Endodermal cell (in vitro differentiated cells): ENCODE measurements around the gene KAZN. TPM values are rescaled to one million over a fixed set of nuclear protein-coding genes. Genes with fewer than 3 reads are reported as not detected.
A peak's percentile ranks its signal among the peaks of the same experiment; 100 is the strongest.

ENCODE experiments used
- DNase-seq: peaks from one replicate; pipeline ENCODE4 v3.0.0-alpha.2; 2017
- H3K27ac ChIP-seq: 2 replicates; pipeline ENCODE4 v1.5.1; 2013; ENCODE audit warnings: mild to moderate bottlenecking, low read depth, low read length, moderate library complexity
- H3K27me3 ChIP-seq: 2 replicates; pipeline ENCODE4 v1.6.1; 2013; ENCODE audit warnings: mild to moderate bottlenecking, low read length, moderate library complexity; ENCODE audit not compliant: insufficient read depth, control insufficient read depth, poor library complexity, severe bottlenecking
- H3K36me3 ChIP-seq: 2 replicates; pipeline ENCODE4 v1.7.0; 2013; ENCODE audit warnings: mild to moderate bottlenecking, low read length, moderate library complexity; ENCODE audit not compliant: control insufficient read depth, insufficient read depth
- H3K4me1 ChIP-seq: one replicate; pipeline ENCODE4 v1.7.0; 2013; ENCODE audit warnings: low read length; ENCODE audit not compliant: control insufficient read depth, insufficient read depth
- H3K4me3 ChIP-seq: 2 replicates; pipeline ENCODE4 v1.5.1; 2013; ENCODE audit warnings: mild to moderate bottlenecking, low read length, moderate library complexity
- H3K9ac ChIP-seq: 2 replicates; pipeline ENCODE4 v1.6.1; 2013; ENCODE audit warnings: mild to moderate bottlenecking, low read length, moderate library complexity; ENCODE audit not compliant: poor library complexity, severe bottlenecking; ENCODE audit errors: extremely low read depth
- H3K9me3 ChIP-seq: 2 replicates; pipeline ENCODE4 v1.6.1; 2013; ENCODE audit warnings: mild to moderate bottlenecking, low read length, moderate library complexity; ENCODE audit not compliant: control insufficient read depth
- H3K27ac Mint-ChIP-seq: 2 replicates; pipeline ENCODE4 v1.8.0; 2020; ENCODE audit warnings: mixed read lengths
- H3K27me3 Mint-ChIP-seq: 2 replicates; pipeline ENCODE4 v1.8.0; 2021; ENCODE audit warnings: mild to moderate bottlenecking, mixed read lengths; ENCODE audit not compliant: insufficient read depth
- H3K36me3 Mint-ChIP-seq: 2 replicates; pipeline ENCODE4 v1.8.0; 2020; ENCODE audit warnings: low read depth, mixed read lengths
- H3K4me1 Mint-ChIP-seq: 2 replicates; pipeline ENCODE4 v1.8.0; 2020; ENCODE audit warnings: mixed read lengths
- H3K4me3 Mint-ChIP-seq: 2 replicates; pipeline ENCODE4 v1.8.0; 2020; ENCODE audit warnings: mild to moderate bottlenecking, moderate library complexity, mixed read lengths
- H3K9me3 Mint-ChIP-seq: 2 replicates; pipeline ENCODE4 v1.8.0; 2020; ENCODE audit warnings: mild to moderate bottlenecking, mixed read lengths
- WGBS, 2 experiments: methylation state at CpG; one replicate each; pipeline versions ENCODE4 v1.1.5 to v1.1.7; 2013; ENCODE audit warnings: missing lambda C conversion rate in 2 of 2, mixed read lengths in 1 of 2; ENCODE audit not compliant: insufficient coverage in 1 of 2, insufficient read length in 1 of 2; 5-methylcytosine and 5-hydroxymethylcytosine counted together
- total RNA-seq, 2 donors: library from RNA; stranded (reverse); fragmentation: NEBNext Ultra II Directional in 1 of 2; extraction: Animal tissue kit (Norgen Biotek cat#: 25700) in 1 of 2; gene quantifications; 2 replicates in 1 of 2; 3 replicates in 1 of 2; pipeline ENCODE4 v1.2.1, GENCODE V29; 2021
- TF ChIP-seq, protein P1 (sequence below): fragments of 200-600 bp; sonication (generic); conservative IDR thresholded peaks from 2 replicates; pipeline ENCODE4 v1.5.0; 2021; ENCODE audit warnings: antibody characterized with exemption, mild to moderate bottlenecking

The KAZN gene
- total RNA-seq, 2 donors from 2014 or later = 12.4 to 13.9 TPM

- TF ChIP-seq, protein P1, sequence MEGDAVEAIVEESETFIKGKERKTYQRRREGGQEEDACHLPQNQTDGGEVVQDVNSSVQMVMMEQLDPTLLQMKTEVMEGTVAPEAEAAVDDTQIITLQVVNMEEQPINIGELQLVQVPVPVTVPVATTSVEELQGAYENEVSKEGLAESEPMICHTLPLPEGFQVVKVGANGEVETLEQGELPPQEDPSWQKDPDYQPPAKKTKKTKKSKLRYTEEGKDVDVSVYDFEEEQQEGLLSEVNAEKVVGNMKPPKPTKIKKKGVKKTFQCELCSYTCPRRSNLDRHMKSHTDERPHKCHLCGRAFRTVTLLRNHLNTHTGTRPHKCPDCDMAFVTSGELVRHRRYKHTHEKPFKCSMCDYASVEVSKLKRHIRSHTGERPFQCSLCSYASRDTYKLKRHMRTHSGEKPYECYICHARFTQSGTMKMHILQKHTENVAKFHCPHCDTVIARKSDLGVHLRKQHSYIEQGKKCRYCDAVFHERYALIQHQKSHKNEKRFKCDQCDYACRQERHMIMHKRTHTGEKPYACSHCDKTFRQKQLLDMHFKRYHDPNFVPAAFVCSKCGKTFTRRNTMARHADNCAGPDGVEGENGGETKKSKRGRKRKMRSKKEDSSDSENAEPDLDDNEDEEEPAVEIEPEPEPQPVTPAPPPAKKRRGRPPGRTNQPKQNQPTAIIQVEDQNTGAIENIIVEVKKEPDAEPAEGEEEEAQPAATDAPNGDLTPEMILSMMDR = no peak
- Histone ChIP-seq H3K9me3 (no peaks in the 10 kb centered on the region), H3K36me3 (no peaks in the 10 kb centered on the region), H3K9ac (no peak overlapping the region), H3K4me3 (peak overlapping the region; percentile 11), H3K27ac (no peak overlapping the region), H3K27me3 (no peaks in the 10 kb centered on the region), H3K4me1 (peaks cover 15% of the 10 kb centered on the region)
- no peaks in the 10 kb centered on the region for H3K9me3 Mint-ChIP-seq
- H3K4me3 Mint-ChIP-seq = no peak overlapping the region
- WGBS, 2 experiments = 94 to 96% methylated on average over 6 of the region's 6 CpGs
- H3K4me1 Mint-ChIP-seq = peaks cover 74% of the 10 kb centered on the region
- H3K36me3 Mint-ChIP-seq = no peaks in the 10 kb centered on the region
- no peak overlapping the region for H3K27ac Mint-ChIP-seq
- H3K27me3 Mint-ChIP-seq = no peaks in the 10 kb centered on the region
- no peak for DNase-seq
Measured at GRCh38 chr1:14768582-14769304, 170.3 kb downstream of the KAZN start.

GRCh38 chr1:14769486-14770274, 171.2 kb downstream of the KAZN start:
- no peaks in the 10 kb centered on the region for H3K36me3 ChIP-seq
- H3K27ac ChIP-seq = no peak overlapping the region
- H3K9ac ChIP-seq = no peak overlapping the region
- no peaks in the 10 kb centered on the region for H3K36me3 Mint-ChIP-seq
- no peak overlapping the region for H3K4me3 Mint-ChIP-seq
- no peaks in the 10 kb centered on the region for H3K9me3 Mint-ChIP-seq
- TF ChIP-seq, protein P1 = peak; percentile 61
- 87 to 90% methylated on average over 12 of the region's 12 CpGs for WGBS, 2 experiments
- H3K4me1 ChIP-seq = peaks cover 15% of the 10 kb centered on the region
- no peaks in the 10 kb centered on the region for H3K27me3 Mint-ChIP-seq
- no peaks in the 10 kb centered on the region for H3K27me3 ChIP-seq
- no peak overlapping the region for H3K4me3 ChIP-seq
- DNase-seq = peak; percentile 64
- peaks cover 66% of the 10 kb centered on the region for H3K4me1 Mint-ChIP-seq
- H3K9me3 ChIP-seq = no peaks in the 10 kb centered on the region
- H3K27ac Mint-ChIP-seq = no peak overlapping the region

GRCh38 chr1:14773396-14774025, 175.0 kb downstream of the KAZN start:
- no peaks in the 10 kb centered on the region for H3K27me3 Mint-ChIP-seq
- H3K36me3 ChIP-seq = no peaks in the 10 kb centered on the region
- H3K9ac ChIP-seq = no peak overlapping the region
- TF ChIP-seq, protein P1 = no peak
- H3K9me3 Mint-ChIP-seq = no peaks in the 10 kb centered on the region
- 95 to 98% methylated on average over 8 to 13 of the region's 13 CpGs for WGBS, 2 experiments
- no peak overlapping the region for H3K27ac ChIP-seq
- H3K27me3 ChIP-seq = no peaks in the 10 kb centered on the region
- H3K9me3 ChIP-seq = no peaks in the 10 kb centered on the region
- no peak for DNase-seq
- peaks cover 40% of the 10 kb centered on the region for H3K4me1 Mint-ChIP-seq
- H3K27ac Mint-ChIP-seq = no peak overlapping the region
- peaks cover 6% of the 10 kb centered on the region for H3K4me1 ChIP-seq
- no peak overlapping the region for H3K4me3 ChIP-seq
- no peaks in the 10 kb centered on the region for H3K36me3 Mint-ChIP-seq
- H3K4me3 Mint-ChIP-seq = no peak overlapping the region
